ENCODE data around the gene ATP2C1. TPM values are rescaled to one million over a fixed set of nuclear protein-coding genes. Genes with fewer than 3 reads are reported as not detected.

Gene ATP2C1
- total RNA-seq, 1 donor from 2014 or later: 11.8 TPM

DNA sequence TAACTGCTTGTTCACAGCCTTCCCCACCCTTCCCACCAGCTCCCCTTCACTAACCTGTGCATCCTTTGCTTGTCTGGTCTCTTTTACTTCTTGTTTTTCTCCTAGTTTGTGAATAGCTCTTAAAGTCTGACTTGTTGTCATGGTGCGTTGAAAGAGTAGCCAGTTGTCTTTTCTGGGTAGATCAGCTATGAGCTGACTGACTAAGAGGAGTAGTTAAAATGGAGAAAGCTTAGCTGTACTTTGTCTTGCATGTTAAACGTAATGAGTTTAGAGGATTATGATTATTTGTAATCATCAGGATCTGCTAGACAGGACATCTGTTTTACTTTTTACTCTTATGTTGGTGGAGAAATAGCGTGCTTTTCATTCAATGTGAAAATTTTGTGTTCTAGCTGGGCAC, 35.9 kb downstream of the ATP2C1 start:
- Histone ChIP-seq H3K4me1 (peaks cover 0 to 3% of the 10 kb centered on the region in 2 donors), H3K27me3 (no peaks in the 10 kb centered on the region), H3K4me3 (no peak overlapping the region), H3K27ac (no peak overlapping the region), H3K9me3 (no peaks in the 10 kb centered on the region), H3K36me3 (peaks cover 0 to 6% of the 10 kb centered on the region in 2 donors)
- intact Hi-C loops (cut with DNase I): no loop called here
- DNase-seq (ENCODE audit: low spot score in 2 of 2): no peak
- TF ChIP-seq, protein P1, sequence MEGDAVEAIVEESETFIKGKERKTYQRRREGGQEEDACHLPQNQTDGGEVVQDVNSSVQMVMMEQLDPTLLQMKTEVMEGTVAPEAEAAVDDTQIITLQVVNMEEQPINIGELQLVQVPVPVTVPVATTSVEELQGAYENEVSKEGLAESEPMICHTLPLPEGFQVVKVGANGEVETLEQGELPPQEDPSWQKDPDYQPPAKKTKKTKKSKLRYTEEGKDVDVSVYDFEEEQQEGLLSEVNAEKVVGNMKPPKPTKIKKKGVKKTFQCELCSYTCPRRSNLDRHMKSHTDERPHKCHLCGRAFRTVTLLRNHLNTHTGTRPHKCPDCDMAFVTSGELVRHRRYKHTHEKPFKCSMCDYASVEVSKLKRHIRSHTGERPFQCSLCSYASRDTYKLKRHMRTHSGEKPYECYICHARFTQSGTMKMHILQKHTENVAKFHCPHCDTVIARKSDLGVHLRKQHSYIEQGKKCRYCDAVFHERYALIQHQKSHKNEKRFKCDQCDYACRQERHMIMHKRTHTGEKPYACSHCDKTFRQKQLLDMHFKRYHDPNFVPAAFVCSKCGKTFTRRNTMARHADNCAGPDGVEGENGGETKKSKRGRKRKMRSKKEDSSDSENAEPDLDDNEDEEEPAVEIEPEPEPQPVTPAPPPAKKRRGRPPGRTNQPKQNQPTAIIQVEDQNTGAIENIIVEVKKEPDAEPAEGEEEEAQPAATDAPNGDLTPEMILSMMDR (IDR thresholded peaks at IDR 0.05): no peak

DNA sequence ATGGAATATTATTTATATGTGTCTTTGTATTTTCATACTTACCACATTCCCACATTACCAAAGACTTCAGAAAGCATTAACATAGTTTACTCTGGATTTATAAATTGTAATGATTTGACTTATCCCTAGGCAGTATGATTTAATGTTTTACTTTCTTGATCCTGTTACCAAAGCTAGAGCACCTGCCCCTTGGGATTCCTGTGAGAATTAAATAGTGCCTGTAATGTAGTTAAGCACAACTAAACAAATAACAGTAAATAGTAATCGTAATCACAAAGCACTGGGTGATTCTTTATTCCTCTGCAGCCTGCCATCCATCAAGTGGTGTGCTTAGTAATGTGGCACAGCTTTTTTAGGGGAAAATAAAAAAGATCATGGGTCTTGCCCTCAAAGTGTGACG, 39.1 kb downstream of the ATP2C1 start:
- Histone ChIP-seq H3K27me3 (no peaks in the 10 kb centered on the region), H3K27ac (no peak overlapping the region), H3K9me3 (no peaks in the 10 kb centered on the region), H3K4me1 (no peaks in the 10 kb centered on the region), H3K36me3 (peaks cover 0 to 8% of the 10 kb centered on the region in 2 donors), H3K4me3 (no peak overlapping the region)
- DNase-seq (ENCODE audit: low spot score in 2 of 2): no peak
- intact Hi-C loops (cut with DNase I): no loop called here
- TF ChIP-seq, protein P1 (IDR thresholded peaks at IDR 0.05): no peak

DNA sequence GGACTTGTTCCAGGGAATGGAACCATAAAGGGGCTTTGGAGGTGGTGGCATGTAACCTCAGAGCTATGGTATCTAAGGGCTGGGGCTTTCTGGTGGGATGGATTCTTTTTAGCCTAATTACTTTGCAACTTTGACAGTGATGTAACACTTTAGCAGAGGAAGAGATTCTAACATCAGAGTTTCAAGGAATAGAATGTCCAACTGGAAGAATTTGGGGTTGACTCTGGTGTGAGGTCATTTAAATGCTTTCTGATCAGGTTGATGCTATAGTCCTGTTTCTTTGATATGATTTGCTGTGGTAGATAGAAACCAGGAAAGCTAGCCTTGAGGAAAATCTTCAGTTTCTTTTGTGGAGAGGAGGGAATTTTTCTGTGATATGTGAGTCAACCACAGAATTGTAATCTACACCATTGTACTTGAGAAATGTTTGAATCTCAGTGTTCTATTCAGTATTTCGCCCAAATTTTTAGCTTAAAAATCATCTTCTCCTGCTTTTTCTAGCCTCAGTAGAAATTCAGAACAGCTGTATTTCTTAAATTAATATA, 40.0 kb downstream of the ATP2C1 start:
- no peaks in the 10 kb centered on the region for H3K9me3 ChIP-seq
- no peaks in the 10 kb centered on the region for H3K27me3 ChIP-seq
- H3K27ac ChIP-seq: no peak overlapping the region
- H3K36me3 ChIP-seq: peaks cover 0 to 8% of the 10 kb centered on the region in 2 donors
- intact Hi-C loops (cut with DNase I): no loop called here
- DNase-seq (ENCODE audit: low spot score in 2 of 2): no peak
- TF ChIP-seq, protein P1 (IDR thresholded peaks at IDR 0.05): no peak
- no peaks in the 10 kb centered on the region for H3K4me1 ChIP-seq
- H3K4me3 ChIP-seq: no peak overlapping the region

DNA sequence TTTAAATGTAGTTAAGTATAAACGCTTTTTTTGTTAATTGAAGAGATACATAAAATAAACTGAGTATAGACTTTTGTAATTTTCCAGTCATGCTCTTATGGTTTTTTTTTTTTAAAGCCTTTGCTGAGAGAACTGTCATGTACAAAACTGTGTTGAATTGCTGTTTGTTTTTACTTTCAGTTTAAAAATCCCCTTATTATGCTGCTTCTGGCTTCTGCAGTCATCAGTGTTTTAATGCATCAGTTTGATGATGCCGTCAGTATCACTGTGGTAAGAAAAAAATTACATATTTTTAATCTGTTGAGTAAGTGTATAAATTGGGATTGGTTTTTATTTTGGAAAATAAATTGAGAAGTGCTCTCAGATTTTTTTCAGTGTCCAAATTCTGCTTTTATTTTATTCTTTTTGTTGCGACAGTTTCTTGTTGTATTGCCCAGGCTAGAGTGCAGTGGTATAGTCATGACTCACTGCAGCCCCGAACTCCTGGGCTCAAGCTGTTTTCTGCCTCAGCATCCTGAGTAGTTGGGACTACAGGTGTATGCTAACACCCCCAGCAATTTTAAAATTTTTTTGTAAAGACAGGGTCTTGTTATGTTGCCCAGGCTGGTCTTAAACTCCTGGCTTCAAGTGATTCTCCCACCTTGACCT, 40.7 kb downstream of the ATP2C1 start:
- H3K36me3 ChIP-seq: peaks cover 0 to 8% of the 10 kb centered on the region in 2 donors
- DNase-seq (ENCODE audit: low spot score in 2 of 2): no peak
- no peaks in the 10 kb centered on the region for H3K27me3 ChIP-seq
- H3K4me3 ChIP-seq: no peak overlapping the region
- no peak overlapping the region for H3K27ac ChIP-seq
- intact Hi-C loops (cut with DNase I): no loop called here
- TF ChIP-seq, protein P1 (IDR thresholded peaks at IDR 0.05): no peak
- H3K9me3 ChIP-seq: no peaks in the 10 kb centered on the region
- no peaks in the 10 kb centered on the region for H3K4me1 ChIP-seq

DNA sequence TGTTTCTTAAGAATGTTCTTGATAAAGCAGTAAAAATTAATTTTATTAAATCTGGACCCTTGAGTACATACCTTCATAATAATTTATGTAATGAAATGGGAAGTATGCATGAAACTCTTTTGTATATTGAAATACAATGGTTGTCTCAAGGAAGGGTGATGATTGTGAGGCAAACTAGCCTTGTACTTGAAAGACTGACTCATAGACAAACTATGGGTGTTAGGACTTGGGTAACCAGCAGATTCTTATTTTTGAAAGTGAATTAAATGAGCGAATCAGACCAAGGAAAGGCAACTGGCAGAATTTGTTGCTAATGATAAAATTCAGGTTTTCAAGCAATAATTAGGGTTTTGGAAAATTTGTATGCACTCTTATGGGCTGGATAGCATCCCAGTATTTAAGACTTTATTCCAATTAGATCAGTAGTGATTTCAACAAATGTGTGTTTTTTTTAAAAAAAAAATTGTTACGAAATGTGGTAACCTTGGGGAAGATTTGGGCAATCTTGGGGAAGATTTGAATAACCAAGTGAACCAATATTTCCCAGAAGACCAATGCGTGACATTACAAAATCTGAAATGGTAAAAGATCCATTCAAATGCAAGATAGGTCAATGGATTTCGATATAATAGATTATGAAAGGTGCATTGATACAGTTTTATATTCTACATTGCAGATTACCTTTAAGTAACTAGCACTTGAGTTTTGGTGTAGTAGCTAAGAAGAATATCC, 42.0 kb downstream of the ATP2C1 start:
- no peak overlapping the region for H3K4me3 ChIP-seq

More for the DNA sequence above, 42.0 kb downstream of the ATP2C1 start:
- H3K27me3 ChIP-seq: no peaks in the 10 kb centered on the region
- H3K4me1 ChIP-seq: no peaks in the 10 kb centered on the region
- intact Hi-C loops (cut with DNase I): no loop called here
- no peaks in the 10 kb centered on the region for H3K9me3 ChIP-seq
- TF ChIP-seq, protein P1 (IDR thresholded peaks at IDR 0.05): no peak
- no peak for DNase-seq (ENCODE audit: low spot score in 2 of 2)
- no peak overlapping the region for H3K27ac ChIP-seq
- H3K36me3 ChIP-seq: peaks cover 0 to 8% of the 10 kb centered on the region in 2 donors
